Heart left ventricle (tissue), 16 donors: Measurements from ENCODE around the gene RTN4RL2. TPM values are rescaled to one million over a fixed set of nuclear protein-coding genes. Genes with fewer than 3 reads are reported as not detected.

Source experiments
- ATAC-seq, 4 donors: fragments of 200-7000 bp; cut with Tn5 transposase; one replicate each; pipeline ENCODE4 v1.9.1; 2020 to 2022; ENCODE audit warnings: moderate library complexity in 4 of 4, mild to moderate bottlenecking in 3 of 4, moderate number of reproducible peaks in 1 of 4
- DNase-seq, 5 donors: peaks; one replicate each; pipeline ENCODE4 v3.0.0-alpha.2; 2020
- H3K27ac ChIP-seq, 12 donors: fragments of 200-600 bp; sonication (generic) in 4 of 12; one replicate each; pipeline versions ENCODE4 v1.5.0 to v1.8.0; 2016 to 2022; ENCODE audit warnings: mild to moderate bottlenecking in 2 of 12
- H3K27me3 ChIP-seq, 9 donors: fragments of 200-600 bp; sonication (generic) in 2 of 9; one replicate each; pipeline versions ENCODE4 v1.5.1 to v1.8.0; 2016 to 2022; ENCODE audit warnings: mild to moderate bottlenecking in 3 of 9
- H3K36me3 ChIP-seq, 9 donors: fragments of 200-600 bp; sonication (generic) in 2 of 9; one replicate each; pipeline versions ENCODE4 v1.5.0 to v1.8.0; 2018 to 2022; ENCODE audit warnings: mild to moderate bottlenecking in 2 of 9
- H3K4me1 ChIP-seq, 12 donors: fragments of 200-600 bp; sonication (generic) in 4 of 12; one replicate each; pipeline versions ENCODE4 v1.5.0 to v1.8.0; 2016 to 2022; ENCODE audit warnings: mild to moderate bottlenecking in 3 of 12
- H3K4me3 ChIP-seq, 12 donors: fragments of 200-600 bp; sonication (generic) in 4 of 12; one replicate each; pipeline versions ENCODE4 v1.5.0 to v1.8.0; 2017 to 2022; ENCODE audit warnings: mild to moderate bottlenecking in 9 of 12, moderate library complexity in 4 of 12
- H3K9me3 ChIP-seq, 12 donors: fragments of 200-600 bp; sonication (generic) in 4 of 12; one replicate each; pipeline versions ENCODE4 v1.5.0 to v1.8.0; 2016 to 2022; ENCODE audit warnings: mild to moderate bottlenecking in 1 of 12
- POLR2A ChIP-seq, 2 donors: fragments of 450-650 bp; IDR thresholded peaks; one replicate each; pipeline ENCODE4 v1.6.1; 2017; ENCODE audit warnings: antibody characterized with exemption in 2 of 2, mild to moderate bottlenecking in 2 of 2, moderate library complexity in 2 of 2
- WGBS, 4 donors: extraction: QIAGEN DNeasy Blood & Tissue Kit in 2 of 4; methylation state at CpG; one replicate each; pipeline versions ENCODE4 v1.1.5 to v1.1.7; 2013 to 2018; 5-methylcytosine and 5-hydroxymethylcytosine counted together
- intact Hi-C, 10 donors: fragments of 100-400 bp; cut with DNase I; formaldehyde crosslinking; loops; one replicate each; pipeline versions ENCODE4 v1.11.1 to v1.14.2; 2022
- polyA plus RNA-seq, 2 donors: library from polyadenylated mRNA; stranded (reverse); fragments of 200-250 nt; gene quantifications; one replicate each; pipeline ENCODE4 v1.2.3, GENCODE V29; 2013
- total RNA-seq, 9 donors: library from RNA; depleted of rRNA in 2 of 9; stranded (reverse); fragments of >200 nt in 2 of 9; fragmentation: NEBNext Ultra II Directional in 3 of 9; extraction: Animal tissue kit (Norgen Biotek cat#: 25700) in 3 of 9; gene quantifications; one replicate each; pipeline versions ENCODE4 v1.1.0 to v1.2.4, GENCODE V29; 2016 to 2023
- TF ChIP-seq, protein P1 (sequence below), 12 donors: fragments of 200-600 bp; sonication (generic) in 4 of 12; IDR thresholded peaks; one replicate each; pipeline versions ENCODE4 v1.5.0 to v1.8.0; 2018 to 2022; ENCODE audit warnings: antibody characterized with exemption in 12 of 12, mild to moderate bottlenecking in 5 of 12
- donor health status: ischemic (EF 13 %, LVEDD 7.1; RV severe dilation, severe dysfunction).
- donor health status: healthy with polysubstance abuse.
- donor health status: DM: no; HTN: yes; CAD: no.
- donor health status: DM: no; HTN: no; CAD: no.
- donor health status: ischemic (EF 25% LVEDD 6.9; RV normal size, moderate dysfunction).
- donor health status: ischemic (EF 25% LVEDD 5.7; RV mildly dilated, moderate dysfunction).
- donor health status: healthy.
- donor health status: DM: yes; HTN: yes; CAD: no.
- donor health status: ischemic (EF 35%, LVEDD 5.7; RV mildly dilated, moderate dysfunction).
- donor health status: nonischemic (EF 11% LVEDD 7.7; RV severe dilation, severe dysfunction).
- donor health status: DM: yes; HTN: yes; CAD: no.
- donor health status: PGD.
- donor health status: ischemic (EF 29% LVEDD 5.4; RV normal size, mild dysfunction).
- donor health status: nonischemic (EF 23%, LVEDD 6.1; RV moderate dilation, normal function).

RTN4RL2 gene
- total and polyA plus RNA-seq, 11 donors = 0.58 to 2.1 (median 1.1) TPM

DNA sequence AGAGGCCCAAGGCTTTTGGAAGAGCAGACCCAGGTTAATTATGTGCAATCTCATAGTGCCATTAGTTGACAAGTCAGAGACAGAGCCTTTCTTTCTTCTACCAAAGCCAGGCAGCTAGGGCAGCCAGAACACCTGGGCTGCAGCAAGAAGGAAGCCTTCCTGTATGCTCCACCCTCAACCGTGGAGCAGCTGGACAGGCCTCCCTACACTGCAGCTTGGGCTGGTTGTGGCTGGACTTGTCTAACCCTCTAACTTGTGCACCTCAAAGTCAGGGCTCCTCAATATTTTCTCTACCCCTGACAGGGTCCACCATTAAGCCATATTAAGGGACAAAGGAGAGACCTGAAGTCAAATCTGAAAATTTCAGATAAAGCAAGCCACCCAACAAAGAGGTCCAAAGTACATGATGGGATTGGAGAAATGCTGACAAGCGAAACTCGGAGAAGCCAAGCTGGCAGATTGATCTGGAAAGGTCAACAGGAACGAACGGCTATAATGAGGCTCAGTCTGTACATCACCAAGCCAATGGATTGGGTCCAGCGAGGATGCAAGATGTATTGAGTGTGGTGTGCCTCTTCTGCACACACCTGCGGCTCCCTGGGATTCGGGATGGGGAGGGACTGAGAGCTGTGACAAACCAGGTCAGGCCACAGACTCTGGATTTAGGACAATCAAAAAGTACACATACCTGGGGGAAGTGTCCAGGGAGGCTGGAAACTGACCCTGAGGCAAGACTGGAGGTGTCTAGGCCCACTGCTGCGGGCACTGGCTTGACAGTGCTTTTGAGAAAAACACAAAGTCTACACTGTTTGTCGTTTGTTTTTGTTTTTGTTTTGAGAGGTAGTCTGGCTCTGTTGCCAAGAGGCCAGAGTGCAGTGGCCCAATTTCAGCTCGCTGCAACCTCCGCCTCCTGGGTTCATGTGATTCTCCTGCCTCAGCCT, 21.7 kb upstream of the RTN4RL2 start:
- 88 to 93% (median 91%) methylated on average over 12 of the region's 12 CpGs for WGBS, 4 donors
- H3K4me3 ChIP-seq = no peak overlapping the region
- no peak overlapping the region for H3K27ac ChIP-seq
- ATAC-seq (no peak), DNase-seq (peak in 1 of 5 donors; percentile 25)
- intact Hi-C loops = no loop called here
- no peaks in the 10 kb centered on the region for H3K36me3 ChIP-seq
- TF ChIP-seq POLR2A (IDR thresholded peaks at IDR 0.05) = no peak
- TF ChIP-seq, protein P1, sequence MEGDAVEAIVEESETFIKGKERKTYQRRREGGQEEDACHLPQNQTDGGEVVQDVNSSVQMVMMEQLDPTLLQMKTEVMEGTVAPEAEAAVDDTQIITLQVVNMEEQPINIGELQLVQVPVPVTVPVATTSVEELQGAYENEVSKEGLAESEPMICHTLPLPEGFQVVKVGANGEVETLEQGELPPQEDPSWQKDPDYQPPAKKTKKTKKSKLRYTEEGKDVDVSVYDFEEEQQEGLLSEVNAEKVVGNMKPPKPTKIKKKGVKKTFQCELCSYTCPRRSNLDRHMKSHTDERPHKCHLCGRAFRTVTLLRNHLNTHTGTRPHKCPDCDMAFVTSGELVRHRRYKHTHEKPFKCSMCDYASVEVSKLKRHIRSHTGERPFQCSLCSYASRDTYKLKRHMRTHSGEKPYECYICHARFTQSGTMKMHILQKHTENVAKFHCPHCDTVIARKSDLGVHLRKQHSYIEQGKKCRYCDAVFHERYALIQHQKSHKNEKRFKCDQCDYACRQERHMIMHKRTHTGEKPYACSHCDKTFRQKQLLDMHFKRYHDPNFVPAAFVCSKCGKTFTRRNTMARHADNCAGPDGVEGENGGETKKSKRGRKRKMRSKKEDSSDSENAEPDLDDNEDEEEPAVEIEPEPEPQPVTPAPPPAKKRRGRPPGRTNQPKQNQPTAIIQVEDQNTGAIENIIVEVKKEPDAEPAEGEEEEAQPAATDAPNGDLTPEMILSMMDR (IDR thresholded peaks at IDR 0.05) = no peak
- no peaks in the 10 kb centered on the region for H3K27me3 ChIP-seq
- no peaks in the 10 kb centered on the region for H3K9me3 ChIP-seq
- H3K4me1 ChIP-seq = peaks cover 0 to 17% (median 0%) of the 10 kb centered on the region in 12 donors

DNA sequence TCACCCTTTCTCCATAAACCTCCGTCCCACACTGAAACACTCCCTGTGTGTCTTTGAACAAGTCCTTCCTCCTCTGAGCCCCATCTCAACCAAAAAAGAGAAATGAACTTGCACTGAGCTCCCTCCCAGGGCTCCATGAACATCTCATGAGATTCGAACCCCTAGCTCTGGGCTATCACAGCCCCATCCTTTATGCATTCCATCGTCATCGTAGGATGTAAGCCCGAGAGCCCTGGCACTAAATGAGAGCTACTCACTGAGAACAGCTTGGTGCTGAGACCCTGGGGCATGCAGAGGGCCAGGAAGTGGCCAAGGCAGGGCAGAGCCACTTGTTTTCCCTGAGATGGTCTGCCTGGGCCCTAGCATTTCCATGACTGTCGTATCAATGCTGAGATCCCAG, 20.5 kb upstream of the RTN4RL2 start:
- H3K4me3 ChIP-seq = no peak overlapping the region
- no peak for DNase-seq
- H3K9me3 ChIP-seq = no peaks in the 10 kb centered on the region
- 75 to 90% (median 77%) methylated on average over 6 of the region's 6 CpGs for WGBS, 4 donors
- no peaks in the 10 kb centered on the region for H3K36me3 ChIP-seq
- TF ChIP-seq, protein P1 (IDR thresholded peaks at IDR 0.05) = no peak
- TF ChIP-seq POLR2A (IDR thresholded peaks at IDR 0.05) = no peak
- peaks cover 0 to 6% (median 0%) of the 10 kb centered on the region in 12 donors for H3K4me1 ChIP-seq
- intact Hi-C loops = loop anchor here in 1 of 10 donors (10.0 kb wide), 1 partner anchor 55 kb away; the partner anchor contains the start of gene PRG3
- H3K27ac ChIP-seq = no peak overlapping the region
- H3K27me3 ChIP-seq = no peaks in the 10 kb centered on the region
- no peak for ATAC-seq

DNA sequence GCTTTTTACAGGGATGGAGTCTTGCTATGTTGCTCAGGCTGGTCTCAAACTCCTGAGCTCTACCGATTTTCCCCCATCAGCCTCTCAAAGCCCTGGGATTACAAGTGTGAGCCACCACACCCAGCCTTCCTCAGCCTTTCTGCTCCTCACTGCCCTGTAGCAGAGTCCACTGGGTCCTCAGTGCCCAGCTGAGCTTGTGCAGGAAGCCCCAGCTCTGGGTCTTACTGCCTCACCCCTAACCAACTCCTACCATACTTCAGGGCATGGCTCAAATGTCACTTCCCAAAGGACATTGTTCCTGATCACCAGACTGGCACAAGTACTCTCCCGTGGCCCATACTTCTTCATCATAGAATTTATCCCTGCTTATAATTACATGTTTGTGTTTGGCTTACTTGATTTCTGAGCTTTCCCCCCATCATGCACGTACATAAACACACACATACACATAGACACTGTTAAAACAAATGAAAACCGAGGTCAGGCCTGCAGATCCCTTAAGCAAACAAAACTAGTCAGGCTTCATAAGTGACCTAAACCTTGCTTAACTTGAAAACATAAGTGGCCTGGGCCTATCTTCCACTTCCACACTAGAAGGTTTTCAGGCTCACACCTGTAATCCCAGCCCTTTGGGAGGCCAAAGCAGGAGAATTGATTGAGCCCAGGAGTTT, 19.4 kb upstream of the RTN4RL2 start:
- no peak overlapping the region for H3K27ac ChIP-seq
- ATAC-seq (no peak), DNase-seq (no peak)
- H3K27me3 ChIP-seq = peaks cover 0 to 4% (median 0%) of the 10 kb centered on the region in 9 donors
- intact Hi-C loops = loop anchor here in 1 of 10 donors (10.0 kb wide), 1 partner anchor 56 kb away; the partner anchor contains the start of gene PRG3
- no peaks in the 10 kb centered on the region for H3K36me3 ChIP-seq
- no peak for TF ChIP-seq POLR2A (IDR thresholded peaks at IDR 0.05)
- TF ChIP-seq, protein P1 (IDR thresholded peaks at IDR 0.05) = no peak
- H3K4me3 ChIP-seq = no peak overlapping the region
- no peaks in the 10 kb centered on the region for H3K4me1 ChIP-seq
- H3K9me3 ChIP-seq = no peaks in the 10 kb centered on the region
- WGBS, 4 donors = 92 to 93% (median 92%) methylated on average over 4 of the region's 4 CpGs
